ENCODE data around the gene LVRN.

- TF ChIP-seq POLR2A (IDR thresholded peaks at IDR 0.05; ENCODE audit: low read length) (no peak), GATA1 (IDR thresholded peaks at IDR 0.05; ENCODE audit: low read depth, low read length) (no peak)
Measured at GRCh38 chr5:115963566-115963965, 1.3 kb downstream of the LVRN start.
